ENCODE data around the gene ALAS1.

The ALAS1 gene

GRCh38 chr3:52205727-52206372 is 7.9 kb downstream of the ALAS1 start:
- no peak for DNase-seq
- no peaks in the 10 kb centered on the region for H3K9me3 Mint-ChIP-seq
- no peak overlapping the region for H3K27ac Mint-ChIP-seq
- no peaks in the 10 kb centered on the region for H3K4me1 Mint-ChIP-seq
- no peaks in the 10 kb centered on the region for H3K27me3 Mint-ChIP-seq (ENCODE audit: low read depth, poor library complexity)
- H3K4me3 Mint-ChIP-seq = no peak overlapping the region
- TF ChIP-seq CTCF (IDR thresholded peaks at IDR 0.05) = no peak
- peaks cover 96% of the 10 kb centered on the region for H3K36me3 Mint-ChIP-seq (ENCODE audit: low read depth)

- no peak for TF ChIP-seq CTCF (IDR thresholded peaks at IDR 0.05)
- DNase-seq = no peak
- no peak overlapping the region for H3K27ac Mint-ChIP-seq
- peaks cover 95% of the 10 kb centered on the region for H3K36me3 Mint-ChIP-seq (ENCODE audit: low read depth)
- no peaks in the 10 kb centered on the region for H3K4me1 Mint-ChIP-seq
- no peak overlapping the region for H3K4me3 Mint-ChIP-seq
- peaks cover 2% of the 10 kb centered on the region for H3K27me3 Mint-ChIP-seq (ENCODE audit: low read depth, poor library complexity)
- H3K9me3 Mint-ChIP-seq = no peaks in the 10 kb centered on the region
These were observed 10.6 kb downstream of the ALAS1 start for GRCh38 chr3:52208556-52208955.

- H3K27me3 Mint-ChIP-seq (ENCODE audit: low read depth, poor library complexity) = peaks cover 2% of the 10 kb centered on the region
- no peaks in the 10 kb centered on the region for H3K9me3 Mint-ChIP-seq
- H3K4me3 Mint-ChIP-seq = no peak overlapping the region
- H3K4me1 Mint-ChIP-seq = no peaks in the 10 kb centered on the region
- DNase-seq = no peak
- no peak for TF ChIP-seq CTCF (IDR thresholded peaks at IDR 0.05)
- H3K27ac Mint-ChIP-seq = no peak overlapping the region
- peaks cover 89% of the 10 kb centered on the region for H3K36me3 Mint-ChIP-seq (ENCODE audit: low read depth)
These were observed 12.1 kb downstream of the ALAS1 start for GRCh38 chr3:52210037-52210436.

GRCh38 chr3:52210550-52211046 is 12.6 kb downstream of the ALAS1 start:
- H3K27me3 Mint-ChIP-seq (ENCODE audit: low read depth, poor library complexity) = peaks cover 2% of the 10 kb centered on the region
- H3K36me3 Mint-ChIP-seq (ENCODE audit: low read depth) = peaks cover 89% of the 10 kb centered on the region
- no peak overlapping the region for H3K27ac Mint-ChIP-seq
- no peak overlapping the region for H3K4me3 Mint-ChIP-seq
- no peaks in the 10 kb centered on the region for H3K4me1 Mint-ChIP-seq
- no peak for TF ChIP-seq CTCF (IDR thresholded peaks at IDR 0.05)
- H3K9me3 Mint-ChIP-seq = no peaks in the 10 kb centered on the region
- DNase-seq = no peak

- no peak for TF ChIP-seq CTCF (IDR thresholded peaks at IDR 0.05)
- H3K4me1 Mint-ChIP-seq = no peaks in the 10 kb centered on the region
- no peak overlapping the region for H3K4me3 Mint-ChIP-seq
- H3K27me3 Mint-ChIP-seq (ENCODE audit: low read depth, poor library complexity) = peaks cover 2% of the 10 kb centered on the region
- no peak for DNase-seq
- peaks cover 83% of the 10 kb centered on the region for H3K36me3 Mint-ChIP-seq (ENCODE audit: low read depth)
- no peaks in the 10 kb centered on the region for H3K9me3 Mint-ChIP-seq
- no peak overlapping the region for H3K27ac Mint-ChIP-seq
These were observed 13.4 kb downstream of the ALAS1 start for GRCh38 chr3:52211268-52211891.

- Mint-ChIP-seq H3K27ac (no peak overlapping the region), H3K9me3 (no peaks in the 10 kb centered on the region), H3K4me3 (no peak overlapping the region), H3K36me3 (ENCODE audit: low read depth) (peaks cover 73% of the 10 kb centered on the region), H3K27me3 (ENCODE audit: low read depth, poor library complexity) (peaks cover 2% of the 10 kb centered on the region), H3K4me1 (peaks cover 10% of the 10 kb centered on the region)
- no peak for TF ChIP-seq CTCF (IDR thresholded peaks at IDR 0.05)
- no peak for DNase-seq
These were observed 15.0 kb downstream of the ALAS1 start for GRCh38 chr3:52213005-52213404.

Measured in nephron progenitor cell (in vitro differentiated cells).